Mesenchymal stem cell (in vitro differentiated cells and primary cell): Measurements from ENCODE around the gene SYT2.
"Not testable (repeated sequence)": the region's sequence is repeated elsewhere in the genome, so short reads cannot be mapped to it uniquely, and the experiment has no call there.

Experiments used
- DNase-seq: peaks from one replicate; pipeline ENCODE4 v3.0.0-alpha.2; 2013
- H2AFZ ChIP-seq: one replicate; pipeline ENCODE4 v1.6.1; 2013; ENCODE audit warnings: low read depth, mild to moderate bottlenecking, control low read depth, inconsistent platforms, low read length, moderate library complexity
- H2AK5ac ChIP-seq: 2 replicates; pipeline ENCODE4 v1.6.1; 2013; ENCODE audit warnings: low read length, moderate library complexity, mild to moderate bottlenecking, inconsistent platforms; ENCODE audit not compliant: severe bottlenecking
- H2BK120ac ChIP-seq: one replicate; pipeline ENCODE4 v1.6.1; 2013; ENCODE audit warnings: low read depth, mild to moderate bottlenecking, inconsistent platforms, low read length, moderate library complexity
- H2BK12ac ChIP-seq, 2 experiments: one replicate each; pipeline ENCODE4 v1.6.1; 2013; ENCODE audit warnings: inconsistent platforms in 2 of 2, low read length in 2 of 2, mild to moderate bottlenecking in 2 of 2, moderate library complexity in 2 of 2, control low read depth in 1 of 2
- H2BK15ac ChIP-seq: one replicate; pipeline ENCODE4 v1.6.1; 2013; ENCODE audit warnings: mild to moderate bottlenecking, low read depth, inconsistent platforms; ENCODE audit not compliant: poor library complexity, severe bottlenecking
- H2BK5ac ChIP-seq: 2 replicates; pipeline ENCODE4 v1.6.1; 2013; ENCODE audit warnings: low read depth, mild to moderate bottlenecking, low read length, control low read depth, inconsistent platforms; ENCODE audit not compliant: poor library complexity, severe bottlenecking
- H3K14ac ChIP-seq, 2 experiments: one replicate each; pipeline ENCODE4 v1.6.1; 2013; ENCODE audit warnings: inconsistent platforms in 2 of 2, low read length in 2 of 2, control low read depth in 1 of 2, mild to moderate bottlenecking in 1 of 2, moderate library complexity in 1 of 2
- H3K18ac ChIP-seq, 2 experiments: one replicate each; pipeline ENCODE4 v1.6.1; 2013; ENCODE audit warnings: inconsistent platforms in 2 of 2, low read length in 2 of 2, control low read depth in 1 of 2, low read depth in 1 of 2, mild to moderate bottlenecking in 1 of 2
- H3K23ac ChIP-seq, 2 experiments: one replicate each; pipeline ENCODE4 v1.6.1; 2013; ENCODE audit warnings: inconsistent platforms in 2 of 2, low read length in 2 of 2, mild to moderate bottlenecking in 2 of 2, moderate library complexity in 2 of 2, control low read depth in 1 of 2
- H3K27ac ChIP-seq: 2 replicates; pipeline ENCODE4 v1.5.1; 2013; ENCODE audit warnings: mild to moderate bottlenecking, moderate library complexity, low read length, control low read depth, inconsistent platforms; ENCODE audit not compliant: poor library complexity, severe bottlenecking
- H3K27me3 ChIP-seq, 2 experiments: 2 replicates each; pipeline versions ENCODE4 v1.6.1 to v1.7.0; 2013; ENCODE audit warnings: low read length in 2 of 2, mild to moderate bottlenecking in 2 of 2, moderate library complexity in 2 of 2, control low read depth in 1 of 2, inconsistent platforms in 1 of 2; ENCODE audit not compliant: control insufficient read depth in 1 of 2, insufficient read depth in 1 of 2
- H3K36me3 ChIP-seq, 2 experiments: 2 replicates each; pipeline versions ENCODE4 v1.6.1 to v1.7.0; 2013; ENCODE audit warnings: low read length in 2 of 2, control low read depth in 1 of 2, inconsistent platforms in 1 of 2, low read depth in 1 of 2, mild to moderate bottlenecking in 1 of 2; ENCODE audit not compliant: insufficient read depth in 2 of 2, control insufficient read depth in 1 of 2
- H3K4ac ChIP-seq, 2 experiments: one replicate each; pipeline ENCODE4 v1.6.1; 2013; ENCODE audit warnings: inconsistent platforms in 2 of 2, low read length in 2 of 2, mild to moderate bottlenecking in 2 of 2, moderate library complexity in 2 of 2, control low read depth in 1 of 2, low read depth in 1 of 2
- H3K4me1 ChIP-seq: 2 replicates; pipeline ENCODE4 v1.6.1; 2013; ENCODE audit warnings: low read depth, low read length, control low read depth; ENCODE audit not compliant: control insufficient read depth, insufficient read depth
- H3K4me2 ChIP-seq: 2 replicates; pipeline ENCODE4 v1.6.1; 2013; ENCODE audit warnings: low read length, mild to moderate bottlenecking, inconsistent platforms; ENCODE audit not compliant: poor library complexity, severe bottlenecking
- H3K4me3 ChIP-seq, 2 experiments: 2 replicates each; pipeline versions ENCODE4 v1.5.1 to v1.7.0; 2013; ENCODE audit warnings: low read length in 2 of 2, mild to moderate bottlenecking in 2 of 2, control low read depth in 1 of 2, low read depth in 1 of 2; ENCODE audit not compliant: insufficient read depth in 1 of 2
- H3K79me1 ChIP-seq: replicated peaks from 2 replicates; pipeline ENCODE4 v1.6.1; 2013; ENCODE audit warnings: mild to moderate bottlenecking, control low read depth, low read length, inconsistent platforms; ENCODE audit not compliant: poor library complexity, severe bottlenecking
- H3K9ac ChIP-seq: 2 replicates; pipeline ENCODE4 v1.7.0; 2013; ENCODE audit warnings: mild to moderate bottlenecking, low read length, moderate library complexity
- H3K9me3 ChIP-seq: 2 replicates; pipeline ENCODE4 v1.7.0; 2013; ENCODE audit warnings: mild to moderate bottlenecking, low read length; ENCODE audit not compliant: control insufficient read depth
- H4K8ac ChIP-seq: one replicate; pipeline ENCODE4 v1.6.1; 2013; ENCODE audit warnings: inconsistent platforms, mild to moderate bottlenecking, low read length, moderate library complexity
- H4K91ac ChIP-seq: one replicate; pipeline ENCODE4 v1.6.1; 2013; ENCODE audit warnings: mild to moderate bottlenecking, low read length, inconsistent platforms
- WGBS: methylation state at CpG from one replicate; pipeline ENCODE4 v1.1.7; 2013; ENCODE audit warnings: mixed read lengths; 5-methylcytosine and 5-hydroxymethylcytosine counted together

Gene SYT2

DNA sequence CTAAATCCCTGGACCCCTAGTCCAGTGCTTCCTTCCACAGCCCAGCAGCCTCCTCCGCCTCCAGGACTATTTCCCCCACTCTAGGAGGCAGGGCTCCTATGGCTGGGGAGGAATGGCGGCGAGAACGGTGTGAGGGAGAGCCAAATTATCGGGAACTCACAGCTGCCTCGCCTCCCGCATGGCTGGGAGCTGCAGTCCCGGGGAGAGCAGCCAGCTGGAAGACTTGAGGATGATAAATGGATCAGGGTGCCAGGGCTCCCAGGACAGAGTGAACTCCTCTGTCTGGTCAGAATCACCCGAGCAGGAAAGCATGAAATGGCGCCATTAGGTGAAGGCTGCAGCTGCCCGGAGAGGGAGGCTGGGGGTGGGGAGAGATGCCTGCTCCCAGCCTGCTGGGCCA is 91.2 kb downstream of the SYT2 start:
- DNase-seq, H3K4ac ChIP-seq, H3K36me3 ChIP-seq, H3K9me3 ChIP-seq, H2BK120ac ChIP-seq, H2AK5ac ChIP-seq, H2BK15ac ChIP-seq, H2BK5ac ChIP-seq, H2AFZ ChIP-seq, H3K23ac ChIP-seq, H4K91ac ChIP-seq, H3K14ac ChIP-seq, H3K9ac ChIP-seq, H3K79me1 ChIP-seq, H3K4me2 ChIP-seq: not testable (repeated sequence)
- H3K4me1 ChIP-seq = peaks cover 50% of the 10 kb centered on the region
- H3K18ac ChIP-seq = peak overlapping the region in 1 of 2 experiments; percentile 49
- peak overlapping the region; percentile 14 for H4K8ac ChIP-seq
- peak overlapping the region in 1 of 2 experiments; percentile 21 for H2BK12ac ChIP-seq
- peaks cover 0 to 25% of the 10 kb centered on the region in 2 experiments for H3K27me3 ChIP-seq
- peak overlapping the region in 1 of 2 experiments; percentile 11 for H3K4me3 ChIP-seq
- peak overlapping the region; percentile 40 for H3K27ac ChIP-seq
- 70% methylated on average over 11 of the region's 11 CpGs for WGBS

- Histone ChIP-seq H2AK5ac (peak overlapping the region; percentile 43), H2BK12ac (peak overlapping the region; percentile 69 to 95), H3K9ac (no peak overlapping the region), H3K18ac (peak overlapping the region; percentile 64 to 91), H4K8ac (peak overlapping the region; percentile 33), H3K4me3 (no peak overlapping the region), H3K23ac (no peak overlapping the region), H3K9me3 (no peaks in the 10 kb centered on the region), H4K91ac (peak overlapping the region; percentile 30), H3K36me3 (no peaks in the 10 kb centered on the region), H3K27ac (peak overlapping the region; percentile 80), H2BK15ac (no peak overlapping the region), H3K27me3 (peaks cover 0 to 13% of the 10 kb centered on the region in 2 experiments), H2BK5ac (no peak overlapping the region), H2AFZ (no peak overlapping the region), H3K79me1 (no peaks in the 10 kb centered on the region), H2BK120ac (no peak overlapping the region), H3K4me2 (no peak overlapping the region), H3K4me1 (peaks cover 39% of the 10 kb centered on the region), H3K4ac (peak overlapping the region; percentile 15 to 65), H3K14ac (peak overlapping the region in 1 of 2 experiments; percentile 92)
- DNase-seq = peak; percentile 40
- WGBS = 87% methylated on average over 13 of the region's 13 CpGs
These were observed 93.8 kb downstream of the SYT2 start for GRCh38 chr1:202616355-202616915.

DNA sequence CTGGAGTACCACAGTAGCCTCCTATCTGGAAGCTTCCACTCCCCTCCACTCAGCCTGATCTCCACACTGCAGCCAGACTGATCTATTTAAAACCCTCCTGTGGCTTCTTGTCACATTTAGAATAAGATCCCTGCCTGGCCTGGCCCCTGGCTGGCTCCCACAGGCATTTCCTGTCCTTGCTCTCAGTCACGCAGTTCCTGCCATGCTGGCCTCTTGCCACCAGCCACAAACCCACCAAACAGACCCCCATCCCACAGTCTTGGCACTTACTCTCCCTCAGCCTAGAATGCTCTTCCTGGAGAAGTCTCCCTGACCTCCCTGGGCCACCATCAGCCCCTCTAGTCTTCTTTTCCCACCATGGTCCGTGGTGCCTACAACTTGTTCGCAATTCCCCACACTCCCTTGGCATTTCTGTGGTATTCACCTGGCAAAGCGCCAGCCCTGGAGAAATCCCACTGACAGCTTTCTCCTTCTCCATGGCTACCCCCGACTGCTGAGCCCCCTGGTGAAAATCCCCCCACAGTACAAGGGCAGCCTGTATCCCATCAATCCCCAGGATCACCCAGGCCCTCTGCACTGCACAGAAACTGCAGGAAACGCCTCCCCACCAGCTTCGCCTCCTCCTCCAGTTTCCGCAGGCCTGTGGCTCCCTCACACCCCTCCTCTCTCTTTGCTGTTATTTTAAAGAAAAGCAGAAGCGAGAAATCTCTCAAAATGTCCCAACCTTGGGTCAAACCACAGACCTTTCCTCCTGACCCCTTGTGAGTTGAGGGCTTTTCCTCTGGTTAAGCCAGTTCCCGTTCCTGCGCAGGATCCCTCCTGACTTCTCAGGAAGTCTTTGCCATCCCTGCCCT is 94.5 kb downstream of the SYT2 start:
- H2BK5ac ChIP-seq = peak overlapping the region; percentile 69
- no peak overlapping the region for H3K14ac ChIP-seq
- H4K8ac ChIP-seq = peak overlapping the region; percentile 55
- no peak overlapping the region for H3K9ac ChIP-seq
- H3K27ac ChIP-seq = peak overlapping the region; percentile 80
- peak overlapping the region; percentile 71 for H2BK120ac ChIP-seq
- H3K23ac ChIP-seq = no peak overlapping the region
- no peaks in the 10 kb centered on the region for H3K36me3 ChIP-seq
- H3K4ac ChIP-seq = peak overlapping the region in 1 of 2 experiments; percentile 24
- H2AFZ ChIP-seq = no peak overlapping the region
- peak overlapping the region; percentile 0 for H2BK15ac ChIP-seq
- H2BK12ac ChIP-seq = peak overlapping the region in 1 of 2 experiments; percentile 69
- peak; percentile 88 for DNase-seq
- no peaks in the 10 kb centered on the region for H3K9me3 ChIP-seq
- H3K4me1 ChIP-seq = peaks cover 39% of the 10 kb centered on the region
- H2AK5ac ChIP-seq = no peak overlapping the region
- 13% methylated on average over 11 of the region's 11 CpGs for WGBS
- H3K79me1 ChIP-seq = no peaks in the 10 kb centered on the region
- peak overlapping the region; percentile 72 for H4K91ac ChIP-seq
- H3K27me3 ChIP-seq = peaks cover 0 to 9% of the 10 kb centered on the region in 2 experiments
- H3K4me3 ChIP-seq = no peak overlapping the region
- peak overlapping the region; percentile 67 to 92 for H3K18ac ChIP-seq
- H3K4me2 ChIP-seq = no peak overlapping the region

- not testable (repeated sequence) for H3K36me3 ChIP-seq, H2BK12ac ChIP-seq, H3K9me3 ChIP-seq, H3K4me3 ChIP-seq, H3K4me2 ChIP-seq, H3K4ac ChIP-seq, DNase-seq, H3K14ac ChIP-seq, H3K9ac ChIP-seq, H3K27me3 ChIP-seq, H2AFZ ChIP-seq, H2BK5ac ChIP-seq, H3K23ac ChIP-seq, H3K79me1 ChIP-seq
- H2BK120ac ChIP-seq = peak overlapping the region; percentile 61
- peak overlapping the region; percentile 48 for H2BK15ac ChIP-seq
- peak overlapping the region; percentile 59 for H4K91ac ChIP-seq
- peak overlapping the region; percentile 80 for H3K27ac ChIP-seq
- H3K4me1 ChIP-seq = peaks cover 39% of the 10 kb centered on the region
- peak overlapping the region; percentile 52 for H4K8ac ChIP-seq
- whole genome bisulfite sequencing = 50% methylated on average over 1 of the region's 1 CpG
- peak overlapping the region; percentile 30 to 67 for H3K18ac ChIP-seq
- peak overlapping the region; percentile 62 for H2AK5ac ChIP-seq
These were observed 95.1 kb downstream of the SYT2 start for GRCh38 chr1:202615208-202615500.
